OCI-LY1 (cell line): ENCODE data around the gene WNT7B.

Experiments
- H2AFZ ChIP-seq: fragments of 200-600 bp; sonication (generic), shearing (Covaris generic); 2 replicates; pipeline ENCODE4 v1.6.0; 2014; ENCODE audit warnings: antibody characterized with exemption, mild to moderate bottlenecking, low read length
- H3F3A ChIP-seq: fragments of 200-600 bp; sonication (generic), shearing (Covaris generic); 2 replicates; pipeline ENCODE4 v1.6.0; 2014; ENCODE audit warnings: mild to moderate bottlenecking, antibody characterized with exemption, low read length, moderate library complexity; ENCODE audit not compliant: insufficient read depth
- H3K27ac ChIP-seq: fragments of 200-600 bp; sonication (generic); 2 replicates; pipeline ENCODE4 v1.5.1; 2014; ENCODE audit warnings: low read length, mixed run types, mild to moderate bottlenecking, low read depth; ENCODE audit not compliant: poor library complexity, severe bottlenecking
- H3K27me3 ChIP-seq: fragments of 200-600 bp; sonication (generic); 2 replicates; pipeline ENCODE4 v1.6.0; 2014; ENCODE audit warnings: antibody characterized with exemption, mild to moderate bottlenecking, low read length, moderate library complexity; ENCODE audit not compliant: insufficient read depth
- H3K36me3 ChIP-seq: fragments of 200-600 bp; sonication (generic); 2 replicates; pipeline ENCODE4 v1.6.1; 2014; ENCODE audit warnings: mild to moderate bottlenecking, antibody characterized with exemption, low read length, moderate library complexity, mixed read lengths; ENCODE audit not compliant: insufficient read depth
- H3K4me1 ChIP-seq: fragments of 200-600 bp; sonication (generic); 2 replicates; pipeline ENCODE4 v1.5.1; 2014; ENCODE audit warnings: mild to moderate bottlenecking, low read length, moderate library complexity; ENCODE audit not compliant: insufficient read depth, severe bottlenecking
- H3K4me2 ChIP-seq: fragments of 200-600 bp; sonication (generic), shearing (Covaris generic); 2 replicates; pipeline ENCODE4 v1.6.1; 2014; ENCODE audit warnings: low read length
- H3K4me3 ChIP-seq: fragments of 200-600 bp; sonication (generic); 2 replicates; pipeline ENCODE4 v1.5.1; 2014; ENCODE audit warnings: low read length, low read depth, mild to moderate bottlenecking, mixed read lengths; ENCODE audit not compliant: poor library complexity, severe bottlenecking
- H3K79me2 ChIP-seq: fragments of 200-600 bp; shearing (Covaris generic); 2 replicates; pipeline ENCODE4 v1.6.1; 2016; ENCODE audit warnings: mixed run types, low read length, mixed read lengths; ENCODE audit not compliant: insufficient read depth
- H3K9ac ChIP-seq: fragments of 200-600 bp; sonication (generic), shearing (Covaris generic); 2 replicates; pipeline ENCODE4 v1.6.1; 2014; ENCODE audit warnings: mild to moderate bottlenecking, low read length, mixed read lengths
- H3K9me2 ChIP-seq: fragments of 200-600 bp; sonication (generic), shearing (Covaris generic); 2 replicates; pipeline ENCODE4 v1.6.1; 2014; ENCODE audit warnings: low read depth, mild to moderate bottlenecking, low read length, mixed read lengths
- H3K9me3 ChIP-seq: fragments of 200-600 bp; shearing (Covaris generic); 2 replicates; pipeline ENCODE4 v1.6.1; 2014; ENCODE audit warnings: low read length, mixed read lengths
- H4K20me1 ChIP-seq: fragments of 200-600 bp; sonication (generic), shearing (Covaris generic); 2 replicates; pipeline ENCODE4 v1.6.0; 2016; ENCODE audit warnings: mild to moderate bottlenecking, low read length; ENCODE audit not compliant: insufficient read depth
- EZH2 ChIP-seq: fragments of 200-600 bp; sonication (generic), shearing (Covaris generic); IDR thresholded peaks from 2 replicates; pipeline ENCODE4 v1.8.0; 2017; ENCODE audit warnings: borderline replicate concordance, mixed run types, mild to moderate bottlenecking, antibody characterized with exemption, low read length, moderate library complexity, mixed read lengths
- TF ChIP-seq, protein P1 (sequence below): fragments of 200-600 bp; sonication (generic), shearing (Covaris generic); IDR thresholded peaks from 2 replicates; pipeline ENCODE4 v1.5.1; 2017; ENCODE audit warnings: mild to moderate bottlenecking, antibody characterized with exemption, low read length, moderate library complexity, mixed read lengths

WNT7B gene

DNA sequence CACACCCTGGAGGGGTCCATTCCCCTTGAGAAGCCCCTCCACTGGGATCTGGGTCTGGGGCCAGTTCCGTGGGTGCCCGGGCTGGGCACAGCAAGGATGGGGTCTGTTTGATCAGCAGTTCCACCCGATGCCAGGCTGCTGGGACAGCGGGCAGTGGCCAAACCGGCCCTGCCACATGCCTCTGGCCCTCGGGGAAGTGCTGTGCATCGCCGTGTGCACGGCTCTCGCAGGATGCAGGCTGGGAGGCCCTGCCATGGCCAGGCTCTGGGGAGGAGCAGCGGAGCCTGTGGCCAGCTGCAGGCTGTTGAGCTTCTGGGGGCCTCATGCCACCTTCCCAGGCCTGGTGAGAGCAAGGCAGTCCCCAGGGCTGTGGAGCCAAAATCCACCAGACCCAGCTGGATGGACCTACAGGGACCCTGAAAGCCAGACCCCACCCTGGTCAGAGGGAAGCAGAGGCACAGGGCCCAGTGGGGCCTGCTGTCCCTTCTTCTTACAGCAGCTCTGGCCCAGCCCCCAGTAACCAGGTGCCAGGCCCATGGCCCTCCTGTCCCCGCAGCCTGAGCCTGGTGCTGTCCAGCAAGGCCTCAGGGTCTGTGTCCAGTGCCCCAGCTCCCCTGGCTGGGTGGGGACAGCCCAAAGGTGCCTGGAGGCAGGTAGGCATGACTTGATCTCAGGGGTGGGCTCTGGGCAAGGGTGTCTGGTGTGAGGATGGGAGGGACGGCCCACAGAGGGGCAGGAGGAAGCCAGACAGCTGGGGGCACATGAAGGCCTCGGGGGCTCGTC lies 57.3 kb downstream of the WNT7B start:
- Histone ChIP-seq H3F3A (no peaks in the 10 kb centered on the region), H3K36me3 (no peaks in the 10 kb centered on the region), H3K4me3 (no peak overlapping the region), H3K27me3 (peaks cover 9% of the 10 kb centered on the region; the same call in 1 of the 2 replicates), H3K9me2 (no peaks in the 10 kb centered on the region), H3K4me1 (no peaks in the 10 kb centered on the region), H3K27ac (no peak overlapping the region), H4K20me1 (no peaks in the 10 kb centered on the region), H3K4me2 (no peak overlapping the region), H2AFZ (no peak overlapping the region), H3K79me2 (no peaks in the 10 kb centered on the region), H3K9ac (no peak overlapping the region), H3K9me3 (no peaks in the 10 kb centered on the region)
- no peak for TF ChIP-seq EZH2
- TF ChIP-seq, protein P1, sequence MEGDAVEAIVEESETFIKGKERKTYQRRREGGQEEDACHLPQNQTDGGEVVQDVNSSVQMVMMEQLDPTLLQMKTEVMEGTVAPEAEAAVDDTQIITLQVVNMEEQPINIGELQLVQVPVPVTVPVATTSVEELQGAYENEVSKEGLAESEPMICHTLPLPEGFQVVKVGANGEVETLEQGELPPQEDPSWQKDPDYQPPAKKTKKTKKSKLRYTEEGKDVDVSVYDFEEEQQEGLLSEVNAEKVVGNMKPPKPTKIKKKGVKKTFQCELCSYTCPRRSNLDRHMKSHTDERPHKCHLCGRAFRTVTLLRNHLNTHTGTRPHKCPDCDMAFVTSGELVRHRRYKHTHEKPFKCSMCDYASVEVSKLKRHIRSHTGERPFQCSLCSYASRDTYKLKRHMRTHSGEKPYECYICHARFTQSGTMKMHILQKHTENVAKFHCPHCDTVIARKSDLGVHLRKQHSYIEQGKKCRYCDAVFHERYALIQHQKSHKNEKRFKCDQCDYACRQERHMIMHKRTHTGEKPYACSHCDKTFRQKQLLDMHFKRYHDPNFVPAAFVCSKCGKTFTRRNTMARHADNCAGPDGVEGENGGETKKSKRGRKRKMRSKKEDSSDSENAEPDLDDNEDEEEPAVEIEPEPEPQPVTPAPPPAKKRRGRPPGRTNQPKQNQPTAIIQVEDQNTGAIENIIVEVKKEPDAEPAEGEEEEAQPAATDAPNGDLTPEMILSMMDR = no peak

DNA sequence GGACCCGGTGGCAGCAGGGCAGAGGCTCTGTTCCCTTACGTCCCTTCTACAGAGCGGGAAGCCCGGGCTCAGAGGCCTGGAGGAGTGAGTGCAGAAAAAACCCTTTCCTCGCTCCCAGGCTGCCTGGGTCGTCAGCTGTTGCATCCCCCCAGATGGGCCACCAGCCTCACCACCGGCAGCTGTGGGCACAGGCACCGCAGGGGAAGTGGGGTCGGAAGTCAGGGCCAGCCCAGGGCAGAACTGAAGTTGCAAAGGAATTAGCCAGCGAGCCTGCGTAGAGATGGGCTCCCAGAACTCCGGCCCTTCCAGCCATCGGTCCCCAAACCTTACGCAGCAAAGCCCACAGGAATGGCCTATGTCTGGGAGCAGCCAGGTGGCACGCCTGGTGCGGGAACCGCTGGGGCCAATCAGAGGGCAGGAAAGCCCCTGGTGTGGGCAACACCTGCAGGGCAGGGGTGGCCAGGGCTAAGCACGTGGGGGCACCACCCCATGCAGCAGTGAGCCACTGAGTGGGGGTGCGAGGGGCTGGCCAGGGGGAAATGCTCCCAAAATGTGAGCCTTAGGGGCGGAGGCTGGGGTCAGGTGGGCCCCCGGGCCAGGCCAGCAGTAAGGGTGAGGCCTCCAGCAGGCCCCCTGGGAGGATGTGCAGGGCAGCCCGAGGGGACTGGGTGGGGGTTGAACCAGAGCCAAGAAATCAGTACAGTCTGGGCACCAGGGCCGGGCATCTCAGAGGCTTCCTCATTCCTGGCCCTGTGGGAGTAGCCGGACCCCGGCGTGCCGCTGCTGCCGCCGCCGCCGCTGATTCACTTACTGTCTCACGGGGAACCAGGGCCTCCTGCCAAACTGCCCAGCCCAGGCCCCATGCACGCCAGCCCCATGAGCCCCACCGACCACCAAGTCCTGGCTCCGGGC lies 58.2 kb downstream of the WNT7B start:
- no peak overlapping the region for H3K9ac ChIP-seq
- H3K27ac ChIP-seq = no peak overlapping the region
- no peaks in the 10 kb centered on the region for H3K4me1 ChIP-seq
- no peaks in the 10 kb centered on the region for H3F3A ChIP-seq
- H3K4me3 ChIP-seq = no peak overlapping the region
- H3K9me2 ChIP-seq = no peaks in the 10 kb centered on the region
- H4K20me1 ChIP-seq = no peaks in the 10 kb centered on the region
- H3K27me3 ChIP-seq = peaks cover 13% of the 10 kb centered on the region; the same call in 1 of the 2 replicates
- H3K79me2 ChIP-seq = no peaks in the 10 kb centered on the region
- H3K36me3 ChIP-seq = no peaks in the 10 kb centered on the region
- no peak for TF ChIP-seq EZH2
- TF ChIP-seq, protein P1 = no peak
- H3K4me2 ChIP-seq = no peak overlapping the region
- no peak overlapping the region for H2AFZ ChIP-seq
- H3K9me3 ChIP-seq = no peaks in the 10 kb centered on the region

DNA sequence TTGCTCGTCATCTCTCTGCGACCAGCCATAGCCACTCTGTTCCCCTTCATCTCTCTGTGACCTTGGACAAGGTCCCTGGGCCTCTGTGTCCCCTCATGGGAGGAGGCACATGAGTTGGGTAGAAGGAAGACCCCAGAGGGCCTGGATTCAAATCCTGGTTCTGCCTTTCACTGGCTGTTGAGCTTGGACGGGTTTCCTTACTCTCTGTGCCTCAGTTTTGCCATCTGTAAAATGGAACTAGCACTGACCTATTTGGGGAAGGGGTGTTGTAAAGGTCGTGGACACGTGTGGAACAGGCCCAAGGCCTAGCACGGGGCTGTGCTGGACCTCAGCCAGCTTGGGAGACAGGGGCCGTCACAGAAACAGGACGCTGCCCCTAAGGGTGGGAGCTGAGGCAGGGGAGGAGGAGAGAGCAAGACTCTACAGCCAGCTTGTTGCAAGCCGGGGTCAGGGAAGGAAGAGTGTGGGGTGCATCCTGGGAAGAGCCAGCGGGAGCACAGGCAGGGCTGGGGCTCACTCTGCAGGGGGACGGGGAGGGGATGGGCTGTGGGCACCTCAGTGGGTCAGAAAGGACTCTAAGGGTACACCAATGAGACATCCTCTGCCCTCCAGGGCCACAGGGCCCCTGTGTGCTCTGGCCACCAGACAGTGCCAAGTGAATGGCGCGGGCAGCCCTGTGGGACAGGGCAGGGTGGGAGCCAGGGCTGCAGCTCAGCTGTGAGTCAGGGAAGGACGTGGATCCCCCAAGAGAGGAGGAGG lies 59.1 kb downstream of the WNT7B start:
- no peak overlapping the region for H3K9ac ChIP-seq
- no peaks in the 10 kb centered on the region for H3K9me2 ChIP-seq
- no peaks in the 10 kb centered on the region for H3K4me1 ChIP-seq
- no peak overlapping the region for H3K4me2 ChIP-seq
- H3F3A ChIP-seq = no peaks in the 10 kb centered on the region
- no peaks in the 10 kb centered on the region for H4K20me1 ChIP-seq
- no peaks in the 10 kb centered on the region for H3K36me3 ChIP-seq
- H3K79me2 ChIP-seq = no peaks in the 10 kb centered on the region
- H2AFZ ChIP-seq = no peak overlapping the region
- H3K4me3 ChIP-seq = no peak overlapping the region
- H3K9me3 ChIP-seq = no peaks in the 10 kb centered on the region
- TF ChIP-seq, protein P1 = no peak
- TF ChIP-seq EZH2 = no peak
- H3K27ac ChIP-seq = no peak overlapping the region
- H3K27me3 ChIP-seq = peaks cover 16% of the 10 kb centered on the region; the same call in 1 of the 2 replicates
